Stimulated activated CD4-positive, alpha-beta T cell treated with anti-CD3 and anti-CD28 coated beads, Interleukin-2, amount 100 ng/mL, for 48 hours (primary cell): ENCODE measurements around the gene CRB2.

Source experiments
- DNase-seq, 2 donors: peaks; one replicate each; pipeline ENCODE4 v3.0.0-alpha.2; 2020

Gene CRB2

DNA sequence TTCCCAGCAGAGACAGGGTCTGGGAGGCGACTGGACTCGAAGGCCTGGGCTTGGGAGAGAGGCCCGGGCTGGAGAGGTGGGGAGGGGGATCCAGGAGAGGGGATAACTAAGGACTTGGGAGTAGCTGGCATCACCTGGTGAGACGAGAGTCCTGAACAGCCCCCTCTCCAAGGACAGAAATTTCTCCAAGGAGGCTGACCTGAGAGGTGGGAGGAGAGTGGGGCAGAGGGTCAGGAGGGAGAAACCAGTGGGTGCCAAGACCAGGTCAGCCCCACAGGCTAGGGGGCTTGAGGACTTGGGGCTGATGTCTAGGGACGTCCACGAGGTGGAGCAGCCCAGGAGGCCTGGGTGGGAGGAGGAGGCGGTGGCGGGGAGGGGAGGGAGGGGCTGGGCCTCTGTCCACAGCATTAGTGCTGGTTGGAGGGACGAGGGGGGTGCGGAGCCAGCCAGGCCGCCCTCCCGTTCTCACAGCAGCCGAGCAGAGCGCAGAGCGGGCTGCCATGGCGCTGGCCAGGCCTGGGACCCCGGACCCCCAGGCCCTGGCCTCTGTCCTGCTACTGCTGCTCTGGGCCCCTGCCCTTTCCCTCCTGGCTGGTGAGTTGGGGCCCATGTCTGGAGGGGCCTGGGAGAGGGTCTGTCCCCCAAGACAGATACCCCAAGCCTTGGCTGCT, at the start of gene CRB2:
TSS of gene CRB2 (plus strand) at position 437 of the 671 bp plus-strand sequence. CDS start at position 501, 64 bp downstream.
- no peak for DNase-seq

- no peak for DNase-seq
These were observed 46.4 kb upstream of the CRB2 start for GRCh38 chr9:123309611-123310010.

GRCh38 chr9:123310551-123311249, 45.3 kb upstream of the CRB2 start:
- DNase-seq, result no peak

DNA sequence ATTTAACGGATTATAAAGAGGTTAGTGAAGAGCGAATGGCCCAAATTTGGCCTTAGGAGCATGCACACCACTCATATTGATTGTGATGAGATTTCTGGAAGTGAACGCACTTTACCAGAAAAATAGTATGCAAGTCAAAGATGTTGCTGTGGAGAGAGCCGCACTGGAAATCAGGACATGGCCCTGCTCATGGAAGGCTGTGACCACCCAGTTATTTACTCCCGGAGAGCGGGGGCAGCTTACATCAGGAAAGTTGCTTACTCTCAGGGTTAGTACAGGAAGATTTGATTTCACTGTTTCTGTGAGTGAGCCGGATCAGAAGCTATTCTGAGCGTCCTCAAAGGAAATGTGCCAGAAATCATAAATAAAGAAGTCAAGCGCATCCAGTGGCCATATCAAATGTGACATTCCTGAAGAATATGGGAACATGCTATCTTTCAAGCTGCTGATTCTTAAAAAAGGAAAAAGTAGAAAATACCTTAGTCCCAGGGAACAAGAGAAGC, 44.7 kb upstream of the CRB2 start:
- DNase-seq, result no peak

DNA sequence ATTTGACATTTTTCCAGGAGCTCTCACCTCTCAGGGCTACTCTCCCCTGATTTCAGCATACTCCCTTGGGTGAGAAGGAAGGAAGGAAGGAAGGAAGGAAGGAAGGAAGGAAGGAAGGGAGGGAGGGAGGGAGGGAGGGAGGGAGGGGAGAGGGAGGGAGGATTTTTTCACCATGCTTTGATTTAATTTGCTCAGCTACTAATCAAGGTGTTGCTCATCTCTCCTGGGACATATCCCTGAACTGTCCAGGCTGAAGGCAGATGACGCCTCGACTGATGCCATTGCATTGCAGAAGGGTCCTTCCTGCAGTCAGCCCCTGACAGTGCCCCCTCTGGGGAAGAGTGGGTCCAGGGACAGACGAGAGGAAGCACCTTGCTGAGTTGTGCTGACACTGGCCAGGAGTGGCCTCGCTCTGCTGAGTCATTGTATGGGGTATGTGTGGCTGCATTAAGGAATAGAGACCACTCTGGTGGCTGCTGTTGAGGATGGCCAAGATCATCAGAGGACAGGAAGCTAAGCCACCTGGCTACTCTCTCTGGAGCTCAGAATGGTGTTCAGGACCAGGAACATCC, 43.6 kb upstream of the CRB2 start:
- DNase-seq, result no peak

GRCh38 chr9:123314617-123315016, 41.4 kb upstream of the CRB2 start:
- DNase-seq, result no peak

- DNase-seq, result no peak
These were observed 40.4 kb upstream of the CRB2 start for GRCh38 chr9:123315635-123316034.

- DNase-seq, result no peak
These were observed 39.8 kb upstream of the CRB2 start for GRCh38 chr9:123316053-123316718.

- no peak for DNase-seq
These were observed 37.8 kb upstream of the CRB2 start for GRCh38 chr9:123318202-123318601.

- DNase-seq, result no peak
These were observed 37.0 kb upstream of the CRB2 start for GRCh38 chr9:123318961-123319421.

DNA sequence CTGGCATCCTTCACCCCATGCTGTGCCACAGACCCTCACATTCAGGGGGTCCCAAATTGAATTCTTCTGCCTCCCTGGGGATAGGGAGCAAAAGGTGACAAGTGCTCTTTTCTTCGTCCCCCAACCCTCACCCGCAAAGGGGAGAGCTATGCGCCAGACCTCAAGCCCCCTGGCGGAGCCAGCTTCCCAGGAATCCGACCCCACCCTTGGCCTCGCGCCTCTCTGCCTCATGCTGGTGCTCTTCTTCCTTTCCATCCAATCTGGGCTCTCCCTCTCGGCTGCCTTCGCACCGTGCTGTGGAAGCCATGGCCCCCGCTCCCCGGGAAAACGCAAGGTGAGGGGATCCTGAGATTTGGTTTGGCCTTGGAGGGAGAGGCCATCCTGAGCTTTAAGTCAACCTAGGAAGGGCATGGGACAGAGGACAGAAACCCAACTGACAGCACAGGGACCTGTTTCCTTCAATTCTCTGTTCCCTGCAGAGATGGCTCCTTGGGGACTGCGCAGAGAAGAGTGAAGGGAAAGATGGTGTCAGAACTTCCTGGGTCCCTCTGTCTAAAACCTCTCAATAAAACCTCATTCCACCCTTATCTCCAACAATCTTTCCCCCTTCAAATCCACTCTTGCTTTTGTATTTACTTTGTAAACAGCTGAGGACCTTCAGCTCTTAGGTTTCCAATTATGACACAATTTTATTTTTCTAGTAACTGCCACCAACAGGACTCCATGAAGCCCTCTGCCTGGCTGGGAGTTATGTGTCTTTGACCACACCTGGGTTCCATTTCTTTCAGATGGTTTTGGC, 36.3 kb upstream of the CRB2 start:
- no peak for DNase-seq

DNA sequence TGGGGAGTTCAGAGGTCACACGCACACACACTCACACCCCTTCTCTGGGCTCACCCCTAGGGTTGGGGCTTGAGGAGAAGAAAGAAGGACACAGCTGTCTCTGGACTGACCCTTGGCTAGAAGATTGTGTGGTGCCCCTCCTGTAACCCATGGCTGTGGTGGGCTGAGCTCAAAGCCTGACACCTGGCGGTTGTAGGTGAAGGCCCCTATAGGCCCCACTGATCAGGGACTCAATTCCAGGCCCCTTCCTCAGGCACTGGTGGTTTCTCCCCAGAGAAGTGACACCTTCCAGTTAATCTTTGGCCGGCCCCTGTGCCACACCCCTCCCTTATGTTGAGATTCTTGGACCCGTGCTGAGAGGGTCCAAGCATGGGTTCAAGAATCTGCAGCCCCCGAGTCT, 35.2 kb upstream of the CRB2 start:
- DNase-seq, result no peak

DNA sequence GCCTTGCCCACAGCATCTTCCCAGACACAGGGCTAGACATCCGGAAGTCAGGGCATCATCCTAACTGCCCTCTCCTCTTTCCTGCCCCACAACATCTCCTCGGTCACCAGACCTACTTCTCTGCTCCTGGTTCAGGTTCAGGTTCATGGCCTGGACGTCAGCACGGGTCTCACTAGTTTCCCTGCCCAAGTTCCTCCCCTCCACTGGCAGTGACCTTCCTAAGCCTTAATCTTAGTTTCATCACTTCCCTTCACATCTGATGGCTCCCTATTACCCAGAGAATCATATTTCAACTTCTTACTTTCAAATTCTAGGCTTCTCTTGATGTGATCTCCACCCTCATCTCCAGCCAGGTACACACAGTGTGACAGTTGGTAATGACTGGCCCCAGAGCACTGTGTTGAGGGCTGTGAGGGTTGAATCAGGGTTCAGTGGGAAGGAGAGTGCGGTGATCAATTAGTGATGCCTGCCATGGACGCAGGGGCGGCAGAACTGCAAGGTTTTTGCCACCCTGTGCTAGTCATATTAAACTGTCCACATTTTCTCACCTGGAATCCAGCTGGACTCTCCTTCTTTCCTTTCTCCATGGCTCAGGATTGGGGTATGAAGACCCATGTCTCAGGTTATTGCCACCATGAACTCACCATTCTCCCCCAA, 34.3 kb upstream of the CRB2 start:
- no peak for DNase-seq

GRCh38 chr9:123322273-123323195, 33.5 kb upstream of the CRB2 start:
- peak; percentile 38 to 43 for DNase-seq

DNA sequence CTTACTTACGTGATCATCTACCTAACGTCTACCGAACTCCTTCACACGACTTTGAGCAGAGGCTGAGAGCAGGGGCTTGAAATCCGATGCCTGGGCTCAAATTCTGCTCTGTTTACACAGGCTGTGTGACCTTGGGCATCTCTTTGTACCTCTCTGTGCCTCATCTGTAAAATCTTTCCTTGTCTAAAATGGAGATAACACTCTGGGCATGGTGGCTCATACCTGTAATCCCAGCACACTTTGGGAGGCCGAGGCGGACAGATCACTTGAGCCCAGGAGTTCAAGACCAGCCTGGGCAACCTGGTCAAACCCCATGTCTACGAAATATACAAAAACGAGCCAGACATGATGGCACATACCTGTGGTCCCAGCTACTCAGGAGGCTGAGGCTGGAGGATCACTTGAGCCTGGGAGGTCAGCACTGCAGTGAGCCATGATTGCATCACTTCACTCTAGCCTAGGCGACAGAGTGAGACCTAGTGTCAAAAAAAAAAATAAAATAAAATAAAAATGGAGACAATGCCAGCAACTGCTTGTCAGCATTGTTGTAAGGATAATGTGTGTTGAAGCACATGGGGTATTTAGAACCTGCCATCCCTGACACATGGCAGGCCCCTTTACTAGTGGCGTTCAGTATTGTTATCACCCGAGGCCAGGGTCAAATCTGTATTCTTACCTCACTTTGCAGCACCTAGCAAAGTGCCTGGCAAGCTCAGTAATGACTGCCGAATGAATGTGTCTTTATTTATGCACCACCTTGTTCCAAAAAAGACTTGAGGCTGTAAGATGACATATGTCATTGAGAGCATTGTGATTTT, 32.6 kb upstream of the CRB2 start:
- DNase-seq, result no peak

DNA sequence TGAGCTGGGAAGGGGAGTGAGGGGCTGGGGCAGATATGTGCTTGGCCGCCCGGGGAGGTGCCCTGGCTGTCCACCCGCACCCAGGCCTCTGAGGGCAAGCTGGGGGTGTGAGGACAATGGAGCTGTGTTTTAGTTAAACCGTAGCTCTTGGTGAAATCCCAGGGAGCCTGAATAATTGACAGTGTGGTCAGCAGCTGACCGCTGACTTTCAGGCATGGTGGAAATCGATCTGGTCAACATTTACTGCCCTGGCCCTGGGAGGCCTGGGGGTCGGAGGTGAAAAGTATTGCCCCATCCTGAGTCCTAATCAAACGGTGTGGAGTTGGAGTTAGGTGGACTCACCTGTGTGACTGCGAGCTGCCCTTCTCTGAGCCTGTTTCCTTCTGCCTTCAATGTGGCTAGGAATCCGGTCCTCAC, 31.2 kb upstream of the CRB2 start:
- DNase-seq, result no peak

DNA sequence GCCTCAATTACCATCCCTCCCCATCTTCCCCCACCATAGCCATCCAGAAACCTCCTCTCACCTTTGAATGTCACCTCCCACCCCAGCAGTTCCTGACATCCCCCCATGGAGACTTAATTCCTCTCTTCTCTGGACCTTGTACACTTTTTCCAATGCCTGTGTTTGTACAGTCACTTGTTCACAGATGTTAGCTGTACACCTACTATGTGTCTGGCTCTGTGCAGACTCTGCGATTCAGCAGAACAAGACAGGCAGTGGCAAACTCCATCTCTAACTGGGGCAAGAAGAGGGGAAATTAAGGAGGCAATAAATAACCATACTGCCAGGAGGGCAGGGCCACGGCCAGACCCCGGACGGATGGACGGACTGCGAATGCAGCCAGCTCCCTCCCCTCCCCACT, 29.8 kb upstream of the CRB2 start:
- no peak for DNase-seq

DNA sequence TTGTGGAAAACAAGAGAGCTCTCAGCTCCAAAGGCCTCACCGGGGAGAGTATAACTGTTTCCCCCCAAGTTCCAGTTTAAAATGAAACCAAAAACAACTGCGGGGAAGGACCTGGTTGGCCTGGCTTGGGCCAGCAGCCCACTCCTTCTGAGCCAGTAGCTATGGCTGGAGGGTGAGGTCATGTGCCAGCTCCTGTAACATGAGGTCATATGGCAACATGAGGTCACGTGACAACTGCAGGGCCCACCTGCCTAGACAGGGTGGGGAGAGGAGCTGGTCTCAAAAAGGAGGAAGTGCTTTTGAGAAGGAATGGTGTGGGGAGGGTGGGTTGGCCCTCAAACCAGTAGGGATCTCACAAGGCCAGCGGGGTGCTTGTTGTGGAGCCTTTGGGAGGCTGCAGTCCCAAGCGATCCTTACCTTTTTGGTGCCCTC, 29.3 kb upstream of the CRB2 start:
- DNase-seq, result no peak

DNA sequence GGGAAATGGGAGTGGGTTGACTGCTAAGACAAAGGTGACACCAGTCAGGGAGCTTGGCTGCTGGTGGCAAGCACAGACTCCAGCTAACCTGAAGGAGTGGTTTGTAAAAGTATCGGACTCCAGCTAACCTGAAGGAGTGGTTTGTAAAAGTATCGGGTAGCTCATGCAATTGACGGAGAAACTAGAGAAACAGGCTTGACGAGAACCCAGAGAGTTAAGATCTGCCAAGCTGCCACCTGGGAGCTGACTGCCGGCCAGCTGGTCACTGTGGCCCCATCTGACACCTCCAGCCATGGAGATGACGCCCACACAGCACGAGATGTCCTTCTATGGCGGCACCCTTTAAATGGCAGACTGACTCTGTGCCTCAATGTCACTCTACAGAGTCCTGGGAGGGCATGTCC, 28.3 kb upstream of the CRB2 start:
- DNase-seq, result no peak
